Kidney (tissue), 14 donors: ENCODE measurements around the gene NPBWR2. TPM values are rescaled to one million over a fixed set of nuclear protein-coding genes. Genes with fewer than 3 reads are reported as not detected.

Experiments used
- DNase-seq, 5 donors: peaks; one replicate each; pipeline ENCODE4 v3.0.0-alpha.2; 2013 to 2020
- FAIRE-seq: peaks from 2 replicates; lab custom pipeline; 2012; peaks lifted over from hg19 to GRCh38; lab: Jason Lieb, UNC
- H3K27ac ChIP-seq, 2 donors: one replicate each; pipeline ENCODE4 v1.7.0; 2013; ENCODE audit warnings: low read depth in 2 of 2, low read length in 2 of 2, inconsistent platforms in 1 of 2
- H3K27me3 ChIP-seq: one replicate; pipeline ENCODE4 v1.7.1; 2013; ENCODE audit warnings: low read length, inconsistent platforms; ENCODE audit not compliant: control insufficient read depth, insufficient read depth
- H3K36me3 ChIP-seq, 3 donors: one replicate each; pipeline versions ENCODE4 v1.7.0 to v1.7.1; 2013; ENCODE audit warnings: low read length in 3 of 3, control low read depth in 1 of 3, inconsistent platforms in 1 of 3; ENCODE audit not compliant: insufficient read depth in 3 of 3, control insufficient read depth in 2 of 3
- H3K4me1 ChIP-seq, 3 donors: one replicate each; pipeline versions ENCODE4 v1.7.0 to v1.7.1; 2013; ENCODE audit warnings: low read length in 3 of 3, inconsistent platforms in 1 of 3, low read depth in 1 of 3; ENCODE audit not compliant: control insufficient read depth in 2 of 3, insufficient read depth in 2 of 3
- H3K4me3 ChIP-seq, 3 donors: one replicate each; pipeline versions ENCODE4 v1.7.0 to v1.8.1; 2013; ENCODE audit warnings: low read length in 3 of 3, control low read depth in 1 of 3, inconsistent platforms in 1 of 3
- H3K9ac ChIP-seq, 3 donors: one replicate each; pipeline versions ENCODE4 v1.7.0 to v1.7.1; 2013; ENCODE audit warnings: low read length in 3 of 3, control low read depth in 1 of 3, inconsistent platforms in 1 of 3
- H3K9me3 ChIP-seq, 3 donors: one replicate each; pipeline versions ENCODE4 v1.7.0 to v1.7.1; 2013; ENCODE audit warnings: low read length in 3 of 3, control low read depth in 1 of 3, inconsistent platforms in 1 of 3; ENCODE audit not compliant: control insufficient read depth in 2 of 3, insufficient read depth in 1 of 3
- intact Hi-C: fragments of 100-400 bp; cut with DNase I; formaldehyde crosslinking; loops from one replicate; pipeline ENCODE4 v1.11.1; 2022
- microRNA-seq: library from miRNA; unstranded; fragments of <30 nt; microRNA quantifications from one replicate; pipeline ENCODE4 v1.2.0, GENCODE V29; 2020
- polyA plus RNA-seq: library from polyadenylated mRNA; stranded (reverse); fragments of 350-450 nt; fragmentation: Illumina TruSeq; extraction: RNeasy Lipid Tissue Mini Kit (QIAGEN cat#74804); gene quantifications from one replicate; pipeline ENCODE4 v1.2.3, GENCODE V29; 2014; ENCODE audit warnings: low read depth, low replicate concordance; ENCODE audit not compliant: insufficient read depth
- total RNA-seq: library from RNA; stranded (reverse); fragmentation: NEBNext Ultra II Directional; extraction: Animal tissue kit (Norgen Biotek cat#: 25700); gene quantifications from one replicate; pipeline ENCODE4 v1.2.1, GENCODE V29; 2021
- TF ChIP-seq, protein P1 (sequence below): IDR thresholded peaks from 3 replicates; pipeline ENCODE4 v1.5.1; 2012; ENCODE audit warnings: mild to moderate bottlenecking, moderate library complexity, borderline replicate concordance; ENCODE audit not compliant: insufficient read depth; ENCODE audit errors: extremely low read depth
- donor health status: control.
- donor health status: control.
- donor health status: control.
- donor health status: control.
- donor health status: control.
- donor health status: DM: yes; HTN: yes; CAD: no.
- donor health status: Normal renal cell carcinoma (clear cell type).

Gene NPBWR2
- total and polyA plus RNA-seq, 2 donors from 2014 or later, result not detected

DNA sequence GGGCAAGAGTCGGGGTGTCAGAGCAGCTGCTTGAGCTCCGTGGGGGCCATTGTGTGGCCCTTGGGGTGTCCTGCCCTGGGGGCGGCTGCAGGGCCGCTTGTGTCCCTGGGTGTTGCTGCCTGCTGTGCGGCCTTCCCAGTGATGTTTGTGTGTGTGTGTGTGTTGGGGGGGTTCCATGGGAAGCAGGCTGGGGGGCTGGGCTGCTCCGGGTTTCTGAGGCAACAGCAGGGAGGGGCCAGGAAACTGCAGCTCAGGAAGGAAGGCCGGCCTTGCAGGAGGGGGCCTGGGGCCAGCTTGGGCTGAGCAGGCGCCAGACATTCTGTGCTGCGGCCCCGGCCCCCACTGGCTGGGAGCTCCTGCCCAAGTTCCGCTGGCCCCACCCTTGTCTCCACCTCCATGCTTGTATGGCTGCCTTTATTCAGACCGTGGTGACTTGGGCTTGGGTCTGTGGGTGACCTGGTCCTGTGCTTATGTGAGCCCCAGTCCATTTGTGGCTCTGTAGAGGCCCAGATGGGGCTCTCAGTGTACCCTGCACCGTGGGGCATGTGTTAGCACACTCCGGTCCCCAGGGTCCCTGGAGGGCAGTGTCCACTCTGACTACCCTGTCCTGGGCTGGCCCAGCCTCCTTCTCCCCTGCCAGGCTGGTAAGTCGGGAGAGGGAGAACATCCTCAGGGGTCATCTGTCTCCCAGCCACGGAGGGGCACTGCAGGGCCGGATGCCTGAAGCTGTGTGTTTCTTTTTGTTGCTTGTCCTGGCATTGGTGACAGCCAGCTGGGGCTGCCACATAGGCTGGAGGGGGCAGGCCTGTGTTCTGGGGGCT lies 53.3 kb downstream of the NPBWR2 start:
- FAIRE-seq (no peak), DNase-seq (peak in 3 of 5 donors; percentile 62 to 92 (median 86))
- Histone ChIP-seq H3K4me3 (no peak overlapping the region), H3K9ac (peak overlapping the region in 1 of 3 donors; percentile 12), H3K36me3 (no peaks in the 10 kb centered on the region), H3K9me3 (no peaks in the 10 kb centered on the region), H3K27me3 (peaks cover 4% of the 10 kb centered on the region), H3K4me1 (peaks cover 0 to 24% (median 0%) of the 10 kb centered on the region in 3 donors), H3K27ac (peak overlapping the region; percentile 54 to 89)
- TF ChIP-seq, protein P1, sequence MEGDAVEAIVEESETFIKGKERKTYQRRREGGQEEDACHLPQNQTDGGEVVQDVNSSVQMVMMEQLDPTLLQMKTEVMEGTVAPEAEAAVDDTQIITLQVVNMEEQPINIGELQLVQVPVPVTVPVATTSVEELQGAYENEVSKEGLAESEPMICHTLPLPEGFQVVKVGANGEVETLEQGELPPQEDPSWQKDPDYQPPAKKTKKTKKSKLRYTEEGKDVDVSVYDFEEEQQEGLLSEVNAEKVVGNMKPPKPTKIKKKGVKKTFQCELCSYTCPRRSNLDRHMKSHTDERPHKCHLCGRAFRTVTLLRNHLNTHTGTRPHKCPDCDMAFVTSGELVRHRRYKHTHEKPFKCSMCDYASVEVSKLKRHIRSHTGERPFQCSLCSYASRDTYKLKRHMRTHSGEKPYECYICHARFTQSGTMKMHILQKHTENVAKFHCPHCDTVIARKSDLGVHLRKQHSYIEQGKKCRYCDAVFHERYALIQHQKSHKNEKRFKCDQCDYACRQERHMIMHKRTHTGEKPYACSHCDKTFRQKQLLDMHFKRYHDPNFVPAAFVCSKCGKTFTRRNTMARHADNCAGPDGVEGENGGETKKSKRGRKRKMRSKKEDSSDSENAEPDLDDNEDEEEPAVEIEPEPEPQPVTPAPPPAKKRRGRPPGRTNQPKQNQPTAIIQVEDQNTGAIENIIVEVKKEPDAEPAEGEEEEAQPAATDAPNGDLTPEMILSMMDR, result no peak
- intact Hi-C loops, result no loop called here

Small RNA genes lying within 50 kb of the gene (microRNA-seq; reads per million reads assigned to microRNA genes)
- not detected for gene MIR6813

Other genes with a start within 250 kb of the NPBWR2 start
- gene ABHD16B, start 246.1 kb downstream of the NPBWR2 start, total RNA-seq, result not detected
- not detected for gene ABHD16B, start 246.1 kb downstream of the NPBWR2 start, polyA plus RNA-seq
- 78.0 TPM for gene TPD52L2, start 242.3 kb downstream of the NPBWR2 start, total RNA-seq
- 73.1 TPM for gene TPD52L2, start 242.3 kb downstream of the NPBWR2 start, polyA plus RNA-seq
- gene DNAJC5, start 212.4 kb downstream of the NPBWR2 start, total RNA-seq, result 52.3 TPM
- gene DNAJC5, start 212.4 kb downstream of the NPBWR2 start, polyA plus RNA-seq, result 24.4 TPM
- gene UCKL1, start 151.1 kb downstream of the NPBWR2 start, total RNA-seq, result 39.8 TPM
- gene UCKL1, start 151.1 kb downstream of the NPBWR2 start, polyA plus RNA-seq, result 39.3 TPM
- gene ZNF512B, start 137.6 kb downstream of the NPBWR2 start, total RNA-seq, result 19.2 TPM
- 8.6 TPM for gene ZNF512B, start 137.6 kb downstream of the NPBWR2 start, polyA plus RNA-seq
- gene SAMD10, start 127.9 kb downstream of the NPBWR2 start, total RNA-seq, result 7.9 TPM
- gene SAMD10, start 127.9 kb downstream of the NPBWR2 start, polyA plus RNA-seq, result 8.5 TPM
- 73.3 TPM for gene PRPF6, start 126.4 kb downstream of the NPBWR2 start, total RNA-seq
- 51.3 TPM for gene PRPF6, start 126.4 kb downstream of the NPBWR2 start, polyA plus RNA-seq
- gene C20orf204, start 71.4 kb downstream of the NPBWR2 start, total RNA-seq, result 2.4 TPM
- 0.75 TPM for gene C20orf204, start 71.4 kb downstream of the NPBWR2 start, polyA plus RNA-seq
- 56.7 TPM for gene SOX18, start 57.9 kb downstream of the NPBWR2 start, total RNA-seq
- gene SOX18, start 57.9 kb downstream of the NPBWR2 start, polyA plus RNA-seq, result 36.5 TPM
- gene TCEA2, start 44.4 kb downstream of the NPBWR2 start, total RNA-seq, result 53.8 TPM
- 90.9 TPM for gene TCEA2, start 44.4 kb downstream of the NPBWR2 start, polyA plus RNA-seq
- gene RGS19, start 28.0 kb downstream of the NPBWR2 start, total RNA-seq, result 20.2 TPM
- 6.8 TPM for gene RGS19, start 28.0 kb downstream of the NPBWR2 start, polyA plus RNA-seq
- gene OPRL1, start 27.5 kb downstream of the NPBWR2 start, total RNA-seq, result 1.2 TPM
- 0.39 TPM for gene OPRL1, start 27.5 kb downstream of the NPBWR2 start, polyA plus RNA-seq
- gene LKAAEAR1, start 23.2 kb downstream of the NPBWR2 start, total RNA-seq, result 0.31 TPM
- not detected for gene LKAAEAR1, start 23.2 kb downstream of the NPBWR2 start, polyA plus RNA-seq
- gene MYT1, start 56.9 kb upstream of the NPBWR2 start, total RNA-seq, result not detected
- not detected for gene MYT1, start 56.9 kb upstream of the NPBWR2 start, polyA plus RNA-seq
- gene PCMTD2, start 148.2 kb upstream of the NPBWR2 start, total RNA-seq, result 53.8 TPM
- 25.0 TPM for gene PCMTD2, start 148.2 kb upstream of the NPBWR2 start, polyA plus RNA-seq